ENCODE results near the gene LPAR3.

LPAR3 gene

DNA sequence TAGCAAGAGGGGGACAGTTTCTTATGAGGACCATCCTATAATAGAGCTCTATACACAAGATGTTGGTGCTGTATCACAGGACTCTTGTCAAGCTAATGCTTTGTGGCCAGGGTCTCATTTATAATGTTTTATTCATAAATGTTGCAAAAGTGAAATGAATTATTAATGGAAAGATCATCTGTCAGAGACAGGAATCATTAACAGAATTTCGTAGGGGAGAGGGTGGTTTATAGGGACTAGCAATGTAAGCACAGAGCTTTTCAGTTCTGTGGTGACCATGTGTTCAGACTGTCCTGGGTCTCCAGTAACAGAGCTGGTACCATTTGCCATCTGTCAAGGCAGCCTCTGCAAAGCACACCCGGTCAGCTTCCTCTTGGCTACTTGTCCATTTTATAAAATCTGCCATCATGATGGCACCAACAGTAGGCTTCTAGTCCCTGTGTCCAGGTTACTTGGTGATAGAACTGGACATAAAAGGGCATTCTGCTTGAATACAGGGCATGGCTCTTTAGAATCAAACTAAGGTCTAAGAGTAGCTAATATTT is 36.2 kb downstream of the LPAR3 start:
- no peak for DNase-seq (ENCODE audit: low read depth in 2 of 2)

GRCh38 chr1:84855691-84856630 is 37.0 kb downstream of the LPAR3 start:
- no peak for DNase-seq (ENCODE audit: low read depth in 2 of 2)

DNA sequence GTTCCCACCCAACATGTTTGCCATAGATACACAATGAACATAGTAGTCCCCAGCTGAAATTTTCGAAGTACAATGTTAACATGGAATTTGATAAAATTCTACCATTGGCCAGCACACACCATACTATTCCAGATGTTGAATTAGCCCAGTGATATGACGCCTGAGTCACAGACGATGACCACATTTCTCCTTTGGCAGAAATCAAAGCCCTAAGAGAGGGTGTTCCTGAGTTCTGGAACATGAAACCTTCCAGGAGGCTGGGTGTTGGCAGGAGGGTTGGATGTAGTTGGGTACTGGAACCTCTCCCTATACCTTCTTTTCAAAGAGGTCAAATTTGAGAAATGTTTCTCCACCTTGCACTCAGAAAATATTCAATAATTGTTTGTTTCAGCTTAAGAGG is 37.8 kb downstream of the LPAR3 start:
- DNase-seq (ENCODE audit: low read depth in 2 of 2) = no peak

- peak; percentile 19 to 22 for DNase-seq (ENCODE audit: low read depth in 2 of 2)
These were observed 39.0 kb downstream of the LPAR3 start for GRCh38 chr1:84853741-84854721.

GRCh38 chr1:84851839-84852238 is 41.2 kb downstream of the LPAR3 start:
- DNase-seq (ENCODE audit: low read depth in 2 of 2) = no peak

DNA sequence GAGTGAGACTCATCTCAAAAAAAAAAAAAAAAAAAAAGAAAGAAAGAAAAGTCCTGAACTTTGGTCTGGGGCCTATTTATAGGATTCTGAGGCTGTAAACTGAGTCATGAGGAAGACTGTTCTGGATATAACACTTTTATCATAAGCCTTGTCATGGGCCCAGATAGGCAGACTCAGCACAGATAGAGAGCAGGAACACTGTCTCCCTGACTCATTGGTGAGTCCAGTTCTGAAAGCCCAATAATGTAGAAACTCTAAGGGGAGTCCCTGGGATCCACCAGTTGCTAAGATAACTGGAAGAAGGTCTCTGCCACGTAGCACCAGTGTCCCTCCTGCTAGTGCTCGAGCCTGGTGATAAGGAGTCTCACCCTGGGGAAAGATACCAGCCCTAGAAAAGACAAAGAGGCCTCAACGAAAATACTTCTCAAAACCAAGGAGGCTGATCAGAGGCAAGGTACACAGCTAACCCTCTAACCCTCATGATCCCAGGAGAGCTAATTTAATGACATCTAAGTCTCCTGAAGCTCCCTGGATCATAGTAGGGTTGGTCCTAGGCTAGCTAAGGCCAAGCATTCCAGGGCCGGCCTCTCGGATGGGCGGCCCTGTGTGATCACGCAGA is 43.5 kb downstream of the LPAR3 start:
- DNase-seq (ENCODE audit: low read depth in 2 of 2) = no peak

- peak in 1 of 2 donors; percentile 6 for DNase-seq (ENCODE audit: low read depth in 2 of 2)
These were observed 45.5 kb downstream of the LPAR3 start for GRCh38 chr1:84847253-84848250.

DNA sequence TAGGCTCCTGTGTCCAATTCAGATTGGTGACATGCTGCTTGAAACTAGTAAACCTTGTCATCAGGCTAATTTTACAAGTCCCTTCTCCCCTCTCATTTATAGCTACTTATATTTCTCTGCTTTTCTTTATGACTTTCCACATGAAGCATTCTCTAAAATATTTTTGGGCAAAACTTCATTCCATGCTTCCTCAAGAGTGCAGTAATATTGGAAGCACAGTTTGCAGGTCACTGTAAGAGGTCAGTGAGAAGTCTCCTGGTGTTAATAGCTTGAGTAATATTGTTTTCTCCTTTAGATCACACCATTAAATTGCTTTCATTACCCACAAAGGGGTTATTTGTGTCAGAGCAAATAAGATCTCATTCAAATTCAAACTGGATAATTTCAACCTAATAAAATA is 46.6 kb downstream of the LPAR3 start:
- no peak for DNase-seq (ENCODE audit: low read depth in 2 of 2)

GRCh38 chr1:84845357-84845756 is 47.6 kb downstream of the LPAR3 start:
- no peak for DNase-seq (ENCODE audit: low read depth in 2 of 2)

DNA sequence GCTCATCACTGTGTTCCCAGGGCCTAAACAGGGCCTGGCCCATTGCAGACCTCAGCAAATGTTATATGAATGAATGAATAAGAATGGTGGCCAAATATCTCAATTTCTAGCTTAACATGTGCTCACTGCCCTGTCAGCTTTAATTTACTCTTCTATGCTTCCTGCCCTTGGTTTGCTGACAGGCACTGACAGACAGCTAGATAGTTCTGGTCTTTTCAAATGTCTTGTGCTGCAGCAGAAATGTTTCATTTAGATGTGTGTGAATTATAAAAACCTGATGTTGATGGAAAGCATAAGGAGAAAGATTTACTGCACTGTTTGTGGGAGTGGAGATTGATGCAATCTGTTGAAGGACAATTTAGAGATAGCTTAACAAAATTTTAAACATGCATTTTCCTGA is 48.9 kb downstream of the LPAR3 start:
- no peak for DNase-seq (ENCODE audit: low read depth in 2 of 2)

DNA sequence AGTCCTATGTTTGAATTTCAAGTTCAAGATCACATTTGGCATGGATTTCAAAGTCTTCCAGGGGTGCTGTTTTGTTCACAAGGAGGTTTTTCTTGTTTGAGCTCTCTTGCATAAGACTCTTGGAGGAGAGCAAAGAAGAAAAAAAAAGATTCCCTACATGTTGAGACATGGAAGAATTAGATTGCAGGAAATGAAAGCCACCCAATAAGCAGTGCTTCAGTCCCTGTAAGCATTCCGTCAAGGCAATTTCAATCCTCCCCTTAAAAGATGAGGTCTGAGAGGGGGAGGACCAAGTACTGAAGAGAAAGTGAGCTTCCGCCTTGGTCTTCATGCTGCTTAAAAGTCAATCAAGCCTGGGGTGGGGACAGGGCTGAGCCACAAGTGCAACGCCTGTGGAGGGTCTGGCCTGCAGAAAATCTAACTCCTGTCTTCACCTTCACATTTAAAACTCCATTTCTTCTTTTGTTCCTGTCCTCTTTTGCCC is 50.2 kb downstream of the LPAR3 start:
- no peak for DNase-seq (ENCODE audit: low read depth in 2 of 2)

DNA sequence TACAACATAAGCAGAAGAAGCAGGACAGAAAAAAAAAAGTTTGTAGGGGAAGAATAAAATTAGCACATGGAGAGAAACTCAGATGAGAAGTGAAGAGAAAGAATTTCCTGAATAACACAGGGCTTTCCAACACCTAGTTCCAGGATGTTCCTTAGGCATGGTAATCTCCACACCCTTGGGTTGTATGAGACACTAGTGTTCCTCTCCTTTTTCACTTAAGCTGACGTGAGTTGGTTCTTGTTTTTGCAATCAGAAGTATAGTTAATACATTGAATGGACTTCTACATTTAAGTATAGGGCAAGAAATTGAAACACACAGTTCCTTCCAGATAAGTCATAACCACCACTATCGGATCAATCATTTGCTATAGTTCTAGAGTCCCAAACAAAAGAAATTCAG is 51.0 kb downstream of the LPAR3 start:
- no peak for DNase-seq (ENCODE audit: low read depth in 2 of 2)

DNA sequence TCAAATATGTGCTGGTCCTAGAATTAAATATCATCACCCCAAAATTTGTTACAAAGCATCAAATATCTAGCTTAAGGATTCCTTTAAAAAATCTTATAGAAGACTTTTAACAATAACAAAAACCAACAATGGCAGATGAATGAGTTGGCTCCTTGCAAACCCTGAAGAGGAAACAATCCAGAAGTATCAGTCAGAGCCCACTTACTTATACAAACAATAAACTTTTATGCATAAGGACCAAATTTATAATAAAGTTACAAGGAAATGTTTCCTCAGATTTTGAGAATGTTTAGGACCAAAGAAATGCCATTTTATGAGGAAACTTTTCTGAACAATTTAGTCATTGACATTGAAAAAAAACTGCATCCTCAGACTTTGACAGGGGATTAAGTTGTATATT is 52.7 kb downstream of the LPAR3 start:
- DNase-seq (ENCODE audit: low read depth in 2 of 2) = no peak

- no peak for DNase-seq (ENCODE audit: low read depth in 2 of 2)
These were observed 53.5 kb downstream of the LPAR3 start for GRCh38 chr1:84839544-84839943.

DNA sequence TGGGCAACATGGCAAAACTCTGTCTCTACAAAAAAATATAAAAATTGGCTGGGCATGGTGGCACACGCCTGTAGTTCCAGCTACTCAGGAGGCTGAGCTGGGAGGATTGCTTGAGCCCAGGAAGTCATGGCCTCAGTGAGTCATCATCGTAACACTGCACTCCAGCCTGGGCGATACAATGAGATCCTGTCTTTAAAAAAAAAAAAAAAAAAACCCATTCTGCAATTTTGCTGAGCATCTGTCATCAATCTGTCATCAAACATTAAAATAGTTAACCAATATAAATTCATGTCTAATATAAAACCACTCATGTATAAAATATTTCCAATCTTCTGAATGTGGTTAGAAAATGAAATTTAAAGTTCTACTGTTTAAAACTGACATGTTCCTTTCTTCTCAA is 56.9 kb downstream of the LPAR3 start:
- no peak for DNase-seq (ENCODE audit: low read depth in 2 of 2)

GRCh38 chr1:84835169-84835568 is 57.8 kb downstream of the LPAR3 start:
- DNase-seq (ENCODE audit: low read depth in 2 of 2) = no peak

DNA sequence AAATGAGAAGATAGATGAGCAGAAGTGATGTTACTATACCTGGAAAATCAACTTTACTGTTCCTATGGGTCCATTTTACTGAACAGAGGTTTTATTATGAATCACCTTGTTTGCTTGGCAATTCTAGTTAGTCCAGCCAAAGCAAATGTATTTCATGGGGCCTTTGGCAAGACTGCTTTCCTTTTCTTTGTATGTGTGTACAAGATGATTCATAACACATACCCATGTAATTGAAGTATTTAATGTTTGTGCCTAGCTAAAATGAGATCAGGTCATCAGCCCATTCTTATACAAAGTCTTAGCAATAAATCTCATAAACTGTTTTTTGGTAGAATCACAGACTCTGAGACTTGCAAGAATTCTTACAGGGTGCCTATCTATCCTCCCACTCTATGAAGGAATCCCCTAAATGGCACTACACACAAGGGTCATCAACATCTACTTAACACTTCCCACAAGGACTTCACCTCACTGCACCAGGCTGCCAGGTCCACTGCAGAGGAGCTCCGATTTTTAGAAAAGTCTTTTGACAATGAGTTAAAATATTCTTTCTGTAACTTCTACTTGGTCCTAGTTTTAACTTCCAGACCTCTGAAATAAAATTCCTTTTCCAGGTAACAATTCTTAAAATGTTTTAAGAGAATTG is 58.5 kb downstream of the LPAR3 start:
- no peak for DNase-seq (ENCODE audit: low read depth in 2 of 2)

DNA sequence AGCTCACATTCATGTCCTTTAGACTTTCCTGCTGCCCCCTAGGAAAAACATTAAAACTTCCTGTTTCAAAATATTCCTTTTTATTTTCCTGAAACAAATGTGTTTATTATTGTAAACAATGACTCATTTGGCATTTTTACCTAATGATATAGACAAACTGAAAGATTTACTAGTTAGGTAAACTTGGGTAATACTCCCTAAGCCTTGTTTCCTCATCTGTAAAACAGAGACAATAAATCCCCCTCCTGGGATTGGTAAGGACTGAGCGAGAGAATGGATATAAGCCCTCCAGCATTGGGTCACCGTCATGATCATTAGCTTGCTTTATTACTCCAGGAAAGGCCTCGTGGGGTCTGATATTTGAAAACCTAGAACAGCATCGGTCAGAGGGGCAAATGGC is 59.8 kb downstream of the LPAR3 start:
- no peak for DNase-seq (ENCODE audit: low read depth in 2 of 2)

- DNase-seq (ENCODE audit: low read depth in 2 of 2) = no peak
These were observed 62.9 kb downstream of the LPAR3 start for GRCh38 chr1:84830136-84830535.

GRCh38 chr1:84827976-84828375 is 65.0 kb downstream of the LPAR3 start:
- no peak for DNase-seq (ENCODE audit: low read depth in 2 of 2)
